Panc1 (cell line): ENCODE data around the gene ATRNL1.

ENCODE experiments used
- CTCF ChIP-seq: fragments of 450-650 bp; IDR thresholded peaks from 2 replicates; pipeline ENCODE4 v1.5.1; 2017; ENCODE audit warnings: mild to moderate bottlenecking
- POLR2AphosphoS5 ChIP-seq: IDR thresholded peaks from 2 replicates; pipeline ENCODE4 v1.6.1; 2012; ENCODE audit warnings: mild to moderate bottlenecking, low read depth, low read length, moderate library complexity
- TCF7L2 ChIP-seq: IDR thresholded peaks from 2 replicates; pipeline ENCODE4 v1.6.1; 2011; ENCODE audit warnings: mild to moderate bottlenecking, low read depth, low read length, inconsistent platforms
- TF ChIP-seq, protein P1 (sequence below), 2 experiments: IDR thresholded peaks; 2 replicates each; pipeline ENCODE4 v1.6.1; 2011 to 2012; ENCODE audit warnings: low read depth in 2 of 2, control low read depth in 1 of 2, low read length in 1 of 2, mild to moderate bottlenecking in 1 of 2, moderate library complexity in 1 of 2; ENCODE audit not compliant: insufficient read depth in 1 of 2

GRCh38 chr10:115802911-115803310, 709.7 kb downstream of the ATRNL1 start:
- TF ChIP-seq CTCF = no peak
- TF ChIP-seq POLR2AphosphoS5 = no peak
- TF ChIP-seq, protein P1, sequence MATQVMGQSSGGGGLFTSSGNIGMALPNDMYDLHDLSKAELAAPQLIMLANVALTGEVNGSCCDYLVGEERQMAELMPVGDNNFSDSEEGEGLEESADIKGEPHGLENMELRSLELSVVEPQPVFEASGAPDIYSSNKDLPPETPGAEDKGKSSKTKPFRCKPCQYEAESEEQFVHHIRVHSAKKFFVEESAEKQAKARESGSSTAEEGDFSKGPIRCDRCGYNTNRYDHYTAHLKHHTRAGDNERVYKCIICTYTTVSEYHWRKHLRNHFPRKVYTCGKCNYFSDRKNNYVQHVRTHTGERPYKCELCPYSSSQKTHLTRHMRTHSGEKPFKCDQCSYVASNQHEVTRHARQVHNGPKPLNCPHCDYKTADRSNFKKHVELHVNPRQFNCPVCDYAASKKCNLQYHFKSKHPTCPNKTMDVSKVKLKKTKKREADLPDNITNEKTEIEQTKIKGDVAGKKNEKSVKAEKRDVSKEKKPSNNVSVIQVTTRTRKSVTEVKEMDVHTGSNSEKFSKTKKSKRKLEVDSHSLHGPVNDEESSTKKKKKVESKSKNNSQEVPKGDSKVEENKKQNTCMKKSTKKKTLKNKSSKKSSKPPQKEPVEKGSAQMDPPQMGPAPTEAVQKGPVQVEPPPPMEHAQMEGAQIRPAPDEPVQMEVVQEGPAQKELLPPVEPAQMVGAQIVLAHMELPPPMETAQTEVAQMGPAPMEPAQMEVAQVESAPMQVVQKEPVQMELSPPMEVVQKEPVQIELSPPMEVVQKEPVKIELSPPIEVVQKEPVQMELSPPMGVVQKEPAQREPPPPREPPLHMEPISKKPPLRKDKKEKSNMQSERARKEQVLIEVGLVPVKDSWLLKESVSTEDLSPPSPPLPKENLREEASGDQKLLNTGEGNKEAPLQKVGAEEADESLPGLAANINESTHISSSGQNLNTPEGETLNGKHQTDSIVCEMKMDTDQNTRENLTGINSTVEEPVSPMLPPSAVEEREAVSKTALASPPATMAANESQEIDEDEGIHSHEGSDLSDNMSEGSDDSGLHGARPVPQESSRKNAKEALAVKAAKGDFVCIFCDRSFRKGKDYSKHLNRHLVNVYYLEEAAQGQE (IDR thresholded peaks at IDR 0.05; ENCODE audit: insufficient read depth in 1 of 2, low read depth in 2 of 2, low read length in 1 of 2) = no peak
- TF ChIP-seq TCF7L2 = no peak
